VCaP (cell line): ENCODE measurements around the gene KLC1.
A peak's percentile ranks its signal among the peaks of the same experiment; 100 is the strongest.

ENCODE experiments used
- H3K27ac ChIP-seq: fragments of 450-650 bp; 2 replicates; pipeline ENCODE4 v1.5.1; 2017
- CTCF ChIP-seq: fragments of 450-650 bp; conservative IDR thresholded peaks from 2 replicates; pipeline ENCODE4 v1.5.1; 2017; ENCODE audit warnings: mild to moderate bottlenecking, moderate library complexity

The KLC1 gene

GRCh38 chr14:103745424-103745823 lies 116.4 kb downstream of the KLC1 start:
- no peak overlapping the region for H3K27ac ChIP-seq
- no peak for TF ChIP-seq CTCF

GRCh38 chr14:103746701-103747100 lies 117.7 kb downstream of the KLC1 start:
- no peak for TF ChIP-seq CTCF
- no peak overlapping the region for H3K27ac ChIP-seq

GRCh38 chr14:103748534-103748857 lies 119.5 kb downstream of the KLC1 start:
- no peak overlapping the region for H3K27ac ChIP-seq
- TF ChIP-seq CTCF = no peak

- TF ChIP-seq CTCF = no peak
- no peak overlapping the region for H3K27ac ChIP-seq
These were observed 120.4 kb downstream of the KLC1 start for GRCh38 chr14:103749452-103749851.

GRCh38 chr14:103749860-103750259 lies 120.8 kb downstream of the KLC1 start:
- TF ChIP-seq CTCF = 0 out of 2 replicates have a peak, but pooled peaks have one; percentile 27
- H3K27ac ChIP-seq = no peak overlapping the region
